ENCODE data around the gene TMC8.

DNA sequence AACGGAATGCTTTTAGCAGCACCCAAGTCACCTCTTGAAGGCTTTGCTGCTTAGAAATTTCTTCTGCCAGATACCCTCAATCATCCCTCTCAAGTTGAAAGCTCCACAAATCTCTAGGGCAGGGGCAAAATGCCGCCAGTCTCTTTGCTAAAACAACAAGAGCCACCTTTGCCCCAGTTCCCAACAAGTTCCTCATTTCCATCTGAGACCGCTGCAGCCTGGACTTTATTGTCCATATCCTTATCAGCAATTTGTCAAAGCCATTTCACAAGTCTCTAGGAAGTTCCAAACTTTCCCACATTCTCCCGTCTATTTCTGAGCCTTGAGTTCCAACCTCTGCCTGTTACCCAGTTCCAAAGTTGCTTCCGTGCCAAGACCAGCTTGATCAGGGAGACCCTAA is 29.5 kb upstream of the TMC8 start:
- TF ChIP-seq, protein P1, sequence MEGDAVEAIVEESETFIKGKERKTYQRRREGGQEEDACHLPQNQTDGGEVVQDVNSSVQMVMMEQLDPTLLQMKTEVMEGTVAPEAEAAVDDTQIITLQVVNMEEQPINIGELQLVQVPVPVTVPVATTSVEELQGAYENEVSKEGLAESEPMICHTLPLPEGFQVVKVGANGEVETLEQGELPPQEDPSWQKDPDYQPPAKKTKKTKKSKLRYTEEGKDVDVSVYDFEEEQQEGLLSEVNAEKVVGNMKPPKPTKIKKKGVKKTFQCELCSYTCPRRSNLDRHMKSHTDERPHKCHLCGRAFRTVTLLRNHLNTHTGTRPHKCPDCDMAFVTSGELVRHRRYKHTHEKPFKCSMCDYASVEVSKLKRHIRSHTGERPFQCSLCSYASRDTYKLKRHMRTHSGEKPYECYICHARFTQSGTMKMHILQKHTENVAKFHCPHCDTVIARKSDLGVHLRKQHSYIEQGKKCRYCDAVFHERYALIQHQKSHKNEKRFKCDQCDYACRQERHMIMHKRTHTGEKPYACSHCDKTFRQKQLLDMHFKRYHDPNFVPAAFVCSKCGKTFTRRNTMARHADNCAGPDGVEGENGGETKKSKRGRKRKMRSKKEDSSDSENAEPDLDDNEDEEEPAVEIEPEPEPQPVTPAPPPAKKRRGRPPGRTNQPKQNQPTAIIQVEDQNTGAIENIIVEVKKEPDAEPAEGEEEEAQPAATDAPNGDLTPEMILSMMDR (conservative IDR thresholded peaks at IDR 0.05 in 1 of 2, IDR thresholded peaks at IDR 0.05 in 1 of 2; ENCODE audit: low read depth in 1 of 2, low read length in 2 of 2) = no peak
- no peak for TF ChIP-seq EZH2 (IDR thresholded peaks at IDR 0.05; ENCODE audit: low read length, missing control alignments)

Measured in fibroblast of lung (primary cell).